Activated CD4-positive, alpha-beta T cell treated with anti-CD3 and anti-CD28 coated beads, Interleukin-10, Interleukin-2, amounts not matched to agents 100 ng/mL and 50 ng/mL, durations not matched to agents 16 hours and 8 hours (primary cell): ENCODE results near the gene PDGFB.

ENCODE experiments used
- DNase-seq: peaks from one replicate; pipeline ENCODE4 v3.0.0-alpha.2; 2020

The PDGFB gene

GRCh38 chr22:39276440-39277141 is 31.8 kb upstream of the PDGFB start:
- no peak for DNase-seq

- no peak for DNase-seq
These were observed 31.1 kb upstream of the PDGFB start for GRCh38 chr22:39275814-39276439.

- DNase-seq = no peak
These were observed 29.4 kb upstream of the PDGFB start for GRCh38 chr22:39273950-39274887.

GRCh38 chr22:39270792-39271191 is 26.0 kb upstream of the PDGFB start:
- no peak for DNase-seq

GRCh38 chr22:39270280-39270679 is 25.5 kb upstream of the PDGFB start:
- DNase-seq = no peak

GRCh38 chr22:39269095-39269790 is 24.5 kb upstream of the PDGFB start:
- no peak for DNase-seq

- no peak for DNase-seq
These were observed 23.9 kb upstream of the PDGFB start for GRCh38 chr22:39268645-39269044.

GRCh38 chr22:39267974-39268373 is 23.2 kb upstream of the PDGFB start:
- DNase-seq = no peak

GRCh38 chr22:39266398-39267030 is 21.7 kb upstream of the PDGFB start:
- DNase-seq = peak; percentile 84

- DNase-seq = no peak
These were observed 20.5 kb upstream of the PDGFB start for GRCh38 chr22:39265143-39265886.

- DNase-seq = no peak
These were observed 19.7 kb upstream of the PDGFB start for GRCh38 chr22:39264349-39265038.

- no peak for DNase-seq
These were observed 19.0 kb upstream of the PDGFB start for GRCh38 chr22:39263626-39264348.

- DNase-seq = no peak
These were observed 14.9 kb upstream of the PDGFB start for GRCh38 chr22:39259666-39260065.

GRCh38 chr22:39257901-39258475 is 13.2 kb upstream of the PDGFB start:
- DNase-seq = no peak

- no peak for DNase-seq
These were observed 12.2 kb upstream of the PDGFB start for GRCh38 chr22:39256979-39257378.

- no peak for DNase-seq
These were observed 11.4 kb upstream of the PDGFB start for GRCh38 chr22:39256186-39256552.

- no peak for DNase-seq
These were observed 10.8 kb upstream of the PDGFB start for GRCh38 chr22:39255449-39256185.

GRCh38 chr22:39254789-39255298 is 10.1 kb upstream of the PDGFB start:
- DNase-seq = peak; percentile 72

- DNase-seq = no peak
These were observed 9.3 kb upstream of the PDGFB start for GRCh38 chr22:39254122-39254521.
